NCI-H128 (cell line): ENCODE data around the gene GDAP2.

ENCODE experiments used
- DNase-seq: peaks from one replicate; lab custom pipeline; 2025; ENCODE audit not compliant: unreplicated experiment; lab: John Stamatoyannopoulos, UW

The GDAP2 gene

GRCh38 chr1:117814856-117815797 lies 114.3 kb downstream of the GDAP2 start:
- no peak for DNase-seq
